Upper lobe of left lung (tissue), 4 donors: ENCODE data around the gene LRP1B.

Experiments
- CTCF ChIP-seq, 6 experiments: fragments of 450-650 bp in 4 of 6; fragments of 200-600 bp in 2 of 6; sonication (generic) in 2 of 6; IDR thresholded peaks; one replicate each; pipeline ENCODE4 v1.5.1; 2016 to 2019; ENCODE audit warnings: antibody characterized with exemption in 6 of 6
- EP300 ChIP-seq, 4 donors: sonication (generic); formaldehyde crosslinking; IDR thresholded peaks; one replicate each; pipeline ENCODE4 v1.5.1; 2017; ENCODE audit warnings: antibody characterized with exemption in 4 of 4, control low read depth in 2 of 4

GRCh38 chr2:141959941-141960340 is 170.9 kb downstream of the LRP1B start:
- TF ChIP-seq CTCF (IDR thresholded peaks at IDR 0.05) = no peak
- no peak for TF ChIP-seq EP300 (IDR thresholded peaks at IDR 0.05)
